Peyer's patch (tissue), 4 donors: ENCODE measurements around the gene FOXJ2.

ENCODE experiments used
- CTCF ChIP-seq, 6 experiments: fragments of 450-650 bp in 4 of 6; fragments of 200-600 bp in 2 of 6; sonication (generic) in 1 of 6; IDR thresholded peaks; one replicate each; pipeline ENCODE4 v1.5.1; 2017 to 2019; ENCODE audit warnings: antibody characterized with exemption in 6 of 6, mild to moderate bottlenecking in 3 of 6, moderate library complexity in 1 of 6
- POLR2A ChIP-seq, 2 donors: fragments of 450-650 bp; IDR thresholded peaks; one replicate each; pipeline ENCODE4 v1.5.1; 2017; ENCODE audit warnings: antibody characterized with exemption in 2 of 2, mild to moderate bottlenecking in 2 of 2, moderate library complexity in 2 of 2

GRCh38 chr12:7984900-7985299 lies 47.6 kb upstream of the FOXJ2 start:
- TF ChIP-seq POLR2A (IDR thresholded peaks at IDR 0.05): no peak
- no peak for TF ChIP-seq CTCF (IDR thresholded peaks at IDR 0.05)
